NCI-H2029 treated with DMSO at 0.1 percent for 48 hours (cell line): ENCODE measurements around the gene ILKAP.
A peak's percentile ranks its signal among the peaks of the same experiment; 100 is the strongest.
"Not testable (repeated sequence)": the region's sequence is repeated elsewhere in the genome, so short reads cannot be mapped to it uniquely, and the experiment has no call there.

Experiments used
- DNase-seq: peaks from one replicate; lab custom pipeline; 2025; lab: John Stamatoyannopoulos, UW

The ILKAP gene

DNA sequence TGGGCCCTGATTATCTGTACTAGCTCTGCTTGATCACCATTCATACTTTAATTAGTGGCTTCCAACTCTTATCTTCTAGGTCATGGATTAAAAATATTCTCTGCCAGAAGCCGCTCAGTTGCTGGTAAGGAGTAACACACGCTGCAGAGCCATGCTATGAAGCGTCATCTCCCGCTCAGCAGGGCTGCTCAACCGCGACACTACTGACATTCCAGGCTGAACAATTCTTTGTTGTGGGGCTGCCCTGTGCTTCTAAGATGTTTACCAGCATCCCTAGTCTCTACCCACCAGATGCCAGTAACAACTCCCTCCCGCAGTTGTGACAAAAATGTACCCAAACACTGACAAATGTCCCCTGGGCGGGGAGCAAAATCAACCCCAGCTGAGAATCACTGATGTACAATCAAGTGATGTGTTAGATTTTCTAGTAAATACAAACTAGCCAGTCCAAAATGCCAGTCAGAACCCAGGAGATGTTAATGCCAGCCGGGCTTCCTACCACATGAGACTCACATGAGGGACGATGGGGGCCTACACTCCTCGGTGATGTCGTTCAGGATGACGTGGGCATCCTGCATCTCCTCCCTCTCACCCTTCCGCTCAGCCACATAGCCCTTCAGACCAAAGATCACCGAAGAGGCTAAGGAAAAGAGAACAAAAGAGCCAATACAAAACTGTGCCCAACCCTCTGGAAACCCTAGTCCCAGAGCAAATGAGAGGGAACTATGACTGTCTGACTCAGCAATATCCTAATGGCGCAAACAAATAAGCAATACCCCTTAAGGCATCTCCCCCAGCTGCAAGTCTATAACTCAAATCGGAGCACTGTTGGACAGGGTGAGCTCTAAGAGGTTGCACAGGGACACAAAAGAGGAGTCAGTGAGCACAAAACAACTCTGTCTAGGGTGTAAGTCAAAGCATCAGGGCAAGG lies 15.6 kb downstream of the ILKAP start:
- DNase-seq = no peak

DNA sequence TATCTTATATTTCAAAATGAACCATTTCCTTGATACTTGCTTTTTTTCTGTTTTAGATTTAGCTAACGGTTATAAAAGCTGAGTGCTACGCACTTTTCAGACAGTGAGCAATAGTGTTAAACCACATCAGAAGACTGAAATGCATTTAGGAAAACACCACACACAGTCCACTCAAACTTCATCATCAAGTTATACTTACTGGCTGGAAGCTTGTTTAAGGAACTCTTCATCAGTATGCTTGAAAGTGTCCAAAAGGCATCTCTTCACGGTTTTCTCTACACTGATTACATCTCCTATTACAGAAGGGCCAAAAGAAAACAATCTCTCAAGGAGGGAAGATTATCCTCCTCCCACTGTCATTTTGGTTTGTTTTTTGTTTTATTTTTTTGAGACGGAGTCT lies 19.7 kb downstream of the ILKAP start:
- DNase-seq = no peak

DNA sequence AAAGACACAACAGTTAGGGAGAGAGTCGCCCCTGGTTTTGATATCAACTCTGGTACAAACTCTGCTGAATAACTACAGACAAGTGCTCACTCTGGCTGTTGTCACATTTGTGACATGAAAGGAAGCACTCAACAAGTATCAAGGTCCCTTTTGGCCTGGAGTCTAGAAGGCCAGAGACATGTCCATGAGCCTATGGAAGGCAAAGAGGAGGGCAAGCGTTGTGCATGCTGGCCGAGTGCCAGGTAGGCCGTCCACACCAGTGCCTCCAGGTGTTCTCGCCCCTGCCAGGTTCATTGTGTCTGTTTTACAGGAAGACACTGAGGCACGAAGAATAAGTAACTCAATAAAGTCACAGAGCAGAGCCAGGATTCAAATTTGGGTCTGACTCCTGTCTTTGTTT lies 21.1 kb downstream of the ILKAP start:
- no peak for DNase-seq

DNA sequence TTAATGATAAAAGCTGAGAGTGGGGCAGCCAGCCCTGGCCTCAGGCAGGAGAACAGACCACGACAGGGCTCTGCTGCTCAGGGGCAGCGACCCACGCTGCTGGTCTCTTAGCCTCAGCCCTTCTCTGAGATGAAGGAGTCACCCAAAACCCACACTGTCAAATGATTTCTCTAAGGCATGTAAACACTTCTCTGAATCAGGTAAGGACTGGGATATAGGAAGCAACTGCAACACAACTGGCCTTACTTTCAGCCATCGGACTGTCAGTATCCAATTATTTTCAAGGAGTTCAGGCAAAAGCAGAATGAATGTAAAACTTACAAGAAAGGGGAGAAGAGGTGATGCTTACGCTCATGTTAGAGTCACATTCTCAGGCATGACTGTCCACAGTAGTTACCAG lies 22.9 kb downstream of the ILKAP start:
- no peak for DNase-seq

DNA sequence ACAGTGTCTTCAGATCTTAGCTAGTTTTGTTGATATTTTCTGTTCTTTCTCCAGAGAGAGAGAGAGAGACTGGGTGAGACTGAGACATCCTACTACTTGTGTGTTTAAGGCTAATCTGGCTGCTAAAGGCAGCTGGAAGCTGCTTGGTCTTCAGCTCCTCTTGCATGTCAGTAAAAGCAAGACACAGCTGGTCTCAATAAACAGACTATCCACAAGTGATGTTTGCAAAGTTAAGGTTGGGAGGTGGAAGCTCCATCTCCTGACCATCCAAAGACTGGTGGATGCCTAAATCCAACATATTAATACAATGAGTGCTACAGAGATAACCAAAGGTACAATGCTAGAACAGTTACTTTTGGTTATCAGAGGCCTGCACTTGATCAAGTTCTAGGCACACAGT lies 26.9 kb downstream of the ILKAP start:
- no peak for DNase-seq

DNA sequence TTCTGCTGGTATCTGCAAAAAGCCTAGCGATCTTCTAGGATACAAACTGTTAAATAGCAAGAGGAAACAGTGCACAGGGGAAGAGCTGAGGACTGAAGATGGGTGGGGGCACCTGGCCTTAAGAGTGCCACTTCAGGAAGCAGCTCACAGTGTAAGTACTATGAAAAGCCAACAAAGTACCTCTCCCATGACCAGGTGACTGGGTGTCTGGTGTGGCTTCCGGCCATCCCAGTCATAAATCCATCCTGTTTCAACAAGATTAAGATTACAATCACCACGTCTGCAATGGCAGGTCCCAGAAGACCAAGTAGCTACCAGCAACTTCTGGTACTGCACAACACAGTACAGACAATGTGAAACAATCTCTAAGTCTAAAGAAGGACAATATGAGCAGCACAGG lies 28.8 kb downstream of the ILKAP start:
- DNase-seq = peak; percentile 84

DNA sequence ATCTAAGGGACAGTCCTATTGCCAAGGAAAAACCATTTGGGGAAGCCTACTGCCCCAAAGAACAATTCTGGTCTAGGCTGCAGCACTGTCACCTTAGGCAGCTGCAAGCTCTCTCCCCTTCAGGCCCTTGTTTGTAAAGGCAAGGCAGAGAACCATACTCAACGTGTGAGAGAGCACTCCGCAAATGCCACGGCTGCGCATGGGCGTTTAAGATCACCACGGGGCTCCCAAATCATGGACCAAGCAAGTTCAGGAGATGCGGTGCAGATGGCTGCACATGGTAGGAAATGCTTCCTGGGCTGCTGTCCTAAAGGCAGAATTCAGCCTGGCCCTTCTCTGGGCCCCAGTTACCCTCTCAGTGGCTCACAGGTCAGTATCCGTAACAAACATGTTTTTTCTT lies 29.2 kb downstream of the ILKAP start:
- no peak for DNase-seq

GRCh38 chr2:238173692-238174091 lies 29.8 kb downstream of the ILKAP start:
- no peak for DNase-seq

GRCh38 chr2:238172439-238172838 lies 31.1 kb downstream of the ILKAP start:
- no peak for DNase-seq

GRCh38 chr2:238171575-238172187 lies 31.8 kb downstream of the ILKAP start:
- no peak for DNase-seq

DNA sequence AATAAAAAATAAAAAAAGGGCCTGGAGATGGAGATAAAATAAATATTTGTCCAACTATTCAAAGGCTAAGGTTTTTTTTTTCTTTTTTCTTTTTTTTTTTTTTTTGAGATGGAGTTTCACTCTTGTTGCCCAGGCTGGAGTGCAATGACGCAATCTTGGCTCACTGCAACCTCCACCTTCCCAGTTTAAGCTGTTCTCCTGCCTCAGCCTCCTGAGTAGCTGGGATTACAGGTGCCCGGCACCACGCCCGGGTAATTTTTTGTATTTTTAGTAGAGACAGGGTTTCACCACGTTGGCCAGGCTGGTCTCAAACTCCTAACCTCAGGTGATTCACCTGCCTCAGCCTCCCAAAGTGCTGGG lies 32.4 kb downstream of the ILKAP start:
- not testable (repeated sequence) for DNase-seq

DNA sequence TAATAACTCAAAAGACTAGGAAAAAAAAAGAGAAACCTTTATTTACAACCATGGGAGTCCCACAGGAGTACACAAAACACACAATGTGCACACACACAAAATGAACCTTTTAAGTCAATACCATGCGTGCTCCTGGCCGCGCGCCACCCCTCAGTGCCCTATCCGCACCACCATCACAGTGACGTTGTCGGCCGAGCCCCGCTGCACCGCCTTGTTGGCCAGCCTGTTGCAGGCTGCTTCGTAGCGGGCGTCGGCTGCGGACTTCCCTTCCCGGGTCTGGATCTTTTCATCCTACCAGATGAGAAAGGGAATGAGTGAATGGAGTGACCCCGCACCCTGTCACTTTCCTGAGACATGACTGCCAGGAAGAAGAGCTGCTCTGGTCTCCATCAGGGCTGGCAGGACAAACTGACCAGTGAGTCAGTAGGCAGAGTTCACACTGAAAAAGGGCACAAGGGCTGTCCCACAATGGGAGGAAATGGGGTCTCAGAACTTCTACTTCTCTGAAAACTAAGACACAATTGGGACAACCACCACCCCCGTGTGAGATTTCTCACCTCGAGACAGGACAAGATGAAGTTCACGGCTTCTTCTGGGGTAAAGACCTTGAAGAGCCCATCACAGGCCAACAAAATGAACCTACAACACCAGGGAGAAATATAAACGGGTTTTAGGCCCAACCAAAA lies 33.0 kb downstream of the ILKAP start:
- DNase-seq = peak; percentile 80

DNA sequence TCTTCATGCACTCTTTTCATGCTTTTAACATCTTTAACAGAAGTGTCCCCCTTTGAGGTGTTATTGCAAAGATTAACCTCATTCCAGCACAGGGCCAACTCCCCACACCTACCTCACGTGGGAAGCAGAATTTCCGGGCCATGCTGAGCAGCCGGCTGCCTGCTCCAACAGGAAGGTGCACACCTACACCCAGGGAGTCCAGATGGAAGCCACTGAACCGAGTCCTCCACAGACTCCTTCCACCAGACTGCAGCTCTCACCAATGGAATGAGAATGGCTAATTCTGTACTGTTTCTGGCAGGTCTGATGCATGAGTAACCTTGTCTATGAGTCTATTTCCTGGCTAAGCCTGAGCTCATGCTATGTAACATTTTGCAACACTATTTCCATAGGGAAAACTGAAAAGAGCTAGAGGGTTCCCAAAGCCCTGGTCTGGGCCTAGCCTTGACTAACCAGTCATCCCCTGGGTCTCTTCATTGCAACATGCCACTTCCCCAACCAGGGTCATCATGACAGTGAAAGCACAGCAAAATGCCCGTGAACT lies 33.7 kb downstream of the ILKAP start:
- DNase-seq = no peak

DNA sequence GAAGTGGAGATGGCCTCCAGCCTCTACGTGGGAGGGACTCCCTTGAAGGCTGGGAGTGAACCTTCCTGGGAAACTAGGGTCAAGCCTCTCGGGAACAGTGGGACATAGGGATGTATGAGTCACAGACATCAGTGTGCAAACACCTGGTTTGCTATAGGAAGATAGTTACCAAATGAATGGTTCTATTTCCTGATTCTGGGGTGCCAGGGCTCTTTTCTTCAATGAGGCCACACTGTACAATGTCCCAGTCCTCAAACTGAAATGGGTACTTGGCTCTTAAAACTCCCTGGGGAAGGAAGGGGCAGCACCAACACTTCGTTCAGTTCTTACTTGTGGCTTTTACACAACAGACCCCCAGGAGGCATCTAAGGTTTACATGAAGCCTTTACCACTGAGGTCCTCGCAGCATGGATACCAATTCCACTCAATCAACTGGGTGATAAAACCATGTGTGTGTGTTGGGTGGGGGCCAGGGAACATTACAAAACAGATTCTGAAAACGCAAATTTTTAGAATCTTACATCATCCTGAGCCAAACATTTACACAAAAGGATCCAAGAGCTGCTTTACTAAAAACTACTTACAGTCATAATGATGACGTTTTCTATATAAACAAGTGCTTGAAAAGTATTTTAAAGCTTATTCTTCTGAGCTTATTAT lies 34.3 kb downstream of the ILKAP start:
- no peak for DNase-seq

DNA sequence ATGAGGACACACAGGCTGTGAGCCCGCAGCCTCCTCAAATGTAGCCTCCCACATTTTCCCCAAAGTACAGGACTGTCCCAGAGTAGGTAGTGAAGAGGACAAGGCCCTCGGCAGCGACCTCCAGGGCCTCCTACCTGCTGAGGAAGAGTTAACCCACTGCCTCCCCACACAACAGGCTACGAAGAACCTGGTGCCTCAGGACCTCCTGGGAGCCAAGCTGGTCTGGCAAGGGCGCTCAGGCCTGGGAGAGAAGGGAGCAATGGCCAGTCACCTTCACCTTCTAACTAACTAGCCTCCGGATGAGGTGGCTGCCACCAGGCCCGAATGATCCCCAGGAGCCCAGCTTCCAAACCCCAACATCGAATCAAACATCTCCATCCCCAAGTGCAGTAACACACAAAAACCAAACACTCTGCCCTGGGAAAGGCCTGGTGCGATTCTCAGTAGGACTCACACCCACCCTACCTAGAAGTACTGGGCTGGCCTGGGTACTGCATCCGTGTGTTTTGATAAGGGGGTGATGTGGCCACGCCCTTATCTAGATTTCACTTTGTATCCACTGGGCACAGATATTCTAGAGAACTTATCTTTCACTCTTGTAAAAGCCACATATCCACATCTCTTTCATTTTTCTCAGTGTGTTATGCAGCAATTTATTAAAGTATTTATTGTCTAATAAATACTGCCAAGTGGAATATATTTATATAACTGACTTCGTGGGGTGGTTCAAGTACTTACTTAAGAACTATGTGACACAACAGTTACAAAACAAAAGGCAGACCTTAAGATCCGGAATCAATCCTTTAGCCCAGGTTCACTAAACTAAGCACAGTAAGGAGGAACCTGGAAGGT lies 35.1 kb downstream of the ILKAP start:
- DNase-seq = no peak

DNA sequence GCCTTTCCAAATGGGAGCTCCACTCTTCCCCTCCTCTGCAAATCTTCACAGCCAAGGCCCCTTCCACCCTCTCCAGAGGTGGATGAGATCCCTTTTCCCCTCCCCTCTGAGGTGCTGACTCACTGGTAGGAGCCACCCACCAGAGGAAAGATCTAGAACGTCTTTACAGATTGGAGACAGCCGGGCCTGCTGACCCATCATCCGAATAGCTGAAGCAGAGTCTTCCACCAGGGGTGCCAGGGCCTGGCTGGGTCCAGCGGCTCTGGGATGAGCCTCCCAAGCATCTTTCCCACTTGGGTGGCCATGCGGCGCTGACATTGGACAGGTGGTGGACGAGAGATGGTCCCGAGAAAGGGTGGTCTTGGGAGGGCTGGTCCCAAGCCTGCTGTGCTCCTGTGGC lies 35.7 kb downstream of the ILKAP start:
- DNase-seq = no peak

GRCh38 chr2:238167344-238167715 lies 36.2 kb downstream of the ILKAP start:
- DNase-seq = no peak

DNA sequence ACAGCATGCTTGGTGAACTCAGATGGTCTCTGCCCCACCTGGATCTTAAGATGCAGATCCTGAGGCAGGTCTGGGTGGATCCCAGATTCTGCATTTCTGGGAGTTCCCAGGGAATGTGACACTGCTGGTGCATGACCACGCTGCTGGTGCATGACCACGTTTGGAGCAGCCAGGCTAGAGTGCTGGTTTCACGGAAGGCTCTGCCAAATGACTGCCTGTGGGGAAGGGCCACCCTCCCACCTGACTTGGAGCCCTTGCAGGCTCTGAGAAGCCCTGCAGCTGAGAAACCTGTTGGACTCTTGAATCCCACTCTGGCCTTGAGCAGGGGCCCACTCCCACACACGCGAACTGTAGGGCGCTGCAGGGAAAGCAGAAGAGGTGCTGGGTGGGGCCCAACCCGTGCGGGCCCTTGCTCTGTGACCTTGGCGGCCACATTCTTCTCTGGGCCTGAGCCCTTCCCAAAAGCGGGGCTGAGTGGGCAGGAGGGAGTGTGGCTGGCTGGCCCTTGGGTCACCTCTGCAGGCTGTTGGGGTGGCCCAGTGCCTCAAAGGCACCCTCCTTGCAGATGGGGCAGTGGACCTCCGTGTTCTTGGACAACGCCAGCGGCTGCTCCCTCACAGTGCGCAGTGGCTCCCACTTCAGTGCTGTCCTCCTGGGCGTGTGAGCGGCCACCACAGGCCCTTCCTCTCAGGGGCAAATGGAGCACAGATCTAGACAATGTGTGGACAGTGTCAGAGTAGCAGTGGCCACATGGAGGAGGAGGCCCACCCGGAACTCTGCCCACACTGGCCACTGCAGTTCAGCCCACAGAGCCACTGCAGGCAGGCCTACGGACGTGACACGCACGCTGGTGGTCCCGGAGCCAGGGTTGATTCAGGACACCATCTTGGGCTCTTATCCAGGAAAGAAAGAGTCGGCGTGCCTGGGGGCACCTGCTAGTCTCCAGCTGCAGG lies 36.8 kb downstream of the ILKAP start:
- DNase-seq = no peak

DNA sequence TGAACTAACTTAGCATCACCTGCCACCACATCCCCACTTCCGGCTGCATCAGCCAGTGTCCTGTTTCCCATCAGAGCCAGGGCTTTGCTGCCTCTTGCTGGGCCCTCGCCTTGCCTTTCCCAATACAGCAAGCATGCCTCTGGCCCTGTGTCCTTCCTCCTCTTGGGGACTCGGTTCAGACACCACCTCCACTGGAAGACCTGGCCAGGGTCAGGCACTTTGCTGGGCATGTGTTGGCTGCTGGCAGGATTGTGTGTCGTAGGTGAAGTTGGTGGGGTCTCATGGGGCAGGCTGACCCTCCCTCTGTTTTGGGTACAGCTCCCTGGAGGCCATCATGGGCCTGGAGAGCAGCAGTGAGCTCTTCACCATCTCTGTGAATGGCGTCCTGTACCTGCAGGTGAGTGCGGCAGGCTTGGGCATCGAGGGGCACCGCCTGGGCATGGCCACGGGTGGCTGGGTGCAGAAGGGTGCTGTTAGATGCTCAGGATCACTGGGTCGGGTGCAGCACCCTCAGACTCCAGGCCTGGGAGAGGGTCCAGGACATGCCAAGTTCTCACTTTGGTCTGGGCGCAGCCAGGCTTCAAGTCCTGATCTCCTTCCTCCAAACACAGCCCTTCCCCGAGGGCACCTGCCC lies 38.1 kb downstream of the ILKAP start:
- DNase-seq = no peak

GRCh38 chr2:238164906-238165287 lies 38.6 kb downstream of the ILKAP start:
- DNase-seq = no peak
